Lung (tissue), 12 donors: ENCODE results near the gene TSEN2. TPM values are rescaled to one million over a fixed set of nuclear protein-coding genes. Genes with fewer than 3 reads are reported as not detected.
"Not testable (repeated sequence)": the region's sequence is repeated elsewhere in the genome, so short reads cannot be mapped to it uniquely, and the experiment has no call there.

ENCODE experiments used
- ATAC-seq: fragments of 200-7000 bp; cut with Tn5 transposase; one replicate; pipeline ENCODE4 v1.9.1; 2020; ENCODE audit warnings: moderate number of reproducible peaks; ENCODE audit not compliant: insufficient read depth, low FRiP score
- DNase-seq, 3 donors: peaks; one replicate each; pipeline ENCODE4 v3.0.0-alpha.2; 2013 to 2017
- H3K27ac ChIP-seq, 2 donors: one replicate each; pipeline ENCODE4 v1.5.1; 2013; ENCODE audit warnings: mild to moderate bottlenecking in 2 of 2, moderate library complexity in 2 of 2, control low read depth in 1 of 2, inconsistent platforms in 1 of 2, low read depth in 1 of 2, low read length in 1 of 2
- H3K27me3 ChIP-seq, 3 donors: one replicate each; pipeline ENCODE4 v1.5.1; 2013; ENCODE audit warnings: low read length in 2 of 3; ENCODE audit not compliant: control insufficient read depth in 3 of 3, insufficient read depth in 3 of 3
- H3K36me3 ChIP-seq, 4 donors: one replicate each; pipeline ENCODE4 v1.5.1; 2013; ENCODE audit warnings: low read length in 4 of 4, mild to moderate bottlenecking in 1 of 4, moderate library complexity in 1 of 4; ENCODE audit not compliant: control insufficient read depth in 4 of 4, insufficient read depth in 4 of 4
- H3K4me1 ChIP-seq, 5 donors: one replicate each; pipeline ENCODE4 v1.5.1; 2013; ENCODE audit warnings: low read length in 5 of 5, mild to moderate bottlenecking in 2 of 5, moderate library complexity in 1 of 5; ENCODE audit not compliant: control insufficient read depth in 5 of 5, insufficient read depth in 5 of 5
- H3K4me3 ChIP-seq: one replicate; pipeline ENCODE4 v1.5.1; 2013; ENCODE audit warnings: mild to moderate bottlenecking, control low read depth, moderate library complexity
- H3K9ac ChIP-seq, 2 donors: one replicate each; pipeline ENCODE4 v1.5.1; 2013; ENCODE audit warnings: low read length in 2 of 2, control low read depth in 1 of 2; ENCODE audit not compliant: insufficient read depth in 1 of 2
- H3K9me3 ChIP-seq, 4 donors: one replicate each; pipeline ENCODE4 v1.5.1; 2013; ENCODE audit warnings: low read length in 3 of 4, mild to moderate bottlenecking in 1 of 4, moderate library complexity in 1 of 4; ENCODE audit not compliant: control insufficient read depth in 4 of 4, insufficient read depth in 3 of 4
- CTCF ChIP-seq: IDR thresholded peaks from 2 replicates; pipeline ENCODE4 v1.5.1; 2012; ENCODE audit warnings: mild to moderate bottlenecking; ENCODE audit errors: control extremely low read depth, extremely low read depth
- WGBS, 2 donors: extraction: QIAGEN DNeasy Blood & Tissue Kit; methylation state at CpG; one replicate each; pipeline ENCODE4 v1.1.7; 2013; 5-methylcytosine and 5-hydroxymethylcytosine counted together
- polyA plus RNA-seq, 2 donors: library from polyadenylated mRNA; stranded (reverse); fragments of 200-250 nt; gene quantifications; one replicate each; pipeline ENCODE4 v1.2.1, GENCODE V29; 2013
- total RNA-seq, 2 donors: library from RNA; depleted of rRNA in 1 of 2; stranded (reverse); fragments of >200 nt in 1 of 2; gene quantifications; one replicate each; pipeline ENCODE4 v1.2.1, GENCODE V29; 2014 to 2021
- donor health status: control.
- donor health status: control.
- donor health status: Bipolar disorder and iron deficiency.
- donor health status: healthy.
- donor health status: DM: yes; HTN: yes; CAD: no.

The TSEN2 gene
- total and polyA plus RNA-seq, 4 donors: 9.0 to 16.7 (median 15.6) TPM

- H3K27me3 ChIP-seq: no peaks in the 10 kb centered on the region
- no peak for ATAC-seq
- peak overlapping the region in 1 of 2 donors; percentile 8 for H3K9ac ChIP-seq
- peak in 2 of 3 donors; percentile 31 to 47 for DNase-seq
- peak overlapping the region in 1 of 2 donors; percentile 37 for H3K27ac ChIP-seq
- peaks cover 0 to 15% (median 5%) of the 10 kb centered on the region in 5 donors for H3K4me1 ChIP-seq
- TF ChIP-seq CTCF: no peak
- H3K36me3 ChIP-seq: no peaks in the 10 kb centered on the region
- WGBS, 2 donors: 74 to 76% methylated on average over 5 of the region's 5 CpGs
- no peaks in the 10 kb centered on the region for H3K9me3 ChIP-seq
- no peak overlapping the region for H3K4me3 ChIP-seq
Observed at GRCh38 chr3:12476238-12476897, 7.9 kb upstream of the TSEN2 start.

- Histone ChIP-seq H3K36me3 (no peaks in the 10 kb centered on the region), H3K27ac (no peak overlapping the region), H3K9me3 (no peaks in the 10 kb centered on the region), H3K27me3 (no peaks in the 10 kb centered on the region), H3K4me1 (peaks cover 0 to 15% (median 5%) of the 10 kb centered on the region in 5 donors), H3K9ac (no peak overlapping the region), H3K4me3 (no peak overlapping the region)
- ATAC-seq: no peak
- WGBS, 2 donors: 96% methylated on average over 5 of the region's 5 CpGs
- no peak for TF ChIP-seq CTCF
- no peak for DNase-seq
Observed at GRCh38 chr3:12477256-12477655, 7.0 kb upstream of the TSEN2 start.

- no peaks in the 10 kb centered on the region for H3K27me3 ChIP-seq
- no peaks in the 10 kb centered on the region for H3K9me3 ChIP-seq
- H3K27ac ChIP-seq: no peak overlapping the region
- no peak overlapping the region for H3K9ac ChIP-seq
- H3K4me3 ChIP-seq: no peak overlapping the region
- TF ChIP-seq CTCF: no peak
- no peaks in the 10 kb centered on the region for H3K36me3 ChIP-seq
- ATAC-seq: no peak
- peak in 1 of 3 donors; percentile 29 for DNase-seq
- 76% methylated on average over 5 of the region's 5 CpGs for WGBS, 2 donors
- H3K4me1 ChIP-seq: peaks cover 0 to 11% (median 6%) of the 10 kb centered on the region in 5 donors
Observed at GRCh38 chr3:12478326-12478725, 6.0 kb upstream of the TSEN2 start.

GRCh38 chr3:12479198-12479597 is 5.1 kb upstream of the TSEN2 start:
- not testable (repeated sequence) for ATAC-seq, H3K9me3 ChIP-seq, H3K27me3 ChIP-seq, H3K9ac ChIP-seq, H3K27ac ChIP-seq, DNase-seq, H3K4me3 ChIP-seq, H3K36me3 ChIP-seq
- 89% methylated on average over 3 of the region's 3 CpGs for WGBS, 2 donors
- H3K4me1 ChIP-seq: peaks cover 0 to 18% (median 10%) of the 10 kb centered on the region in 5 donors
